GM12878 (cell line): ENCODE data around the gene PCED1B. TPM values are rescaled to one million over a fixed set of nuclear protein-coding genes. Genes with fewer than 3 reads are reported as not detected.

ENCODE experiments used
- ATAC-seq: fragments of 200-7000 bp; cut with Tn5 transposase; 3 replicates; pipeline ENCODE4 v1.9.1; 2020; ENCODE audit warnings: mild to moderate bottlenecking, moderate library complexity
- BruUV-seq: library from RNA; stranded (reverse); fragments of 400-500 nt; replicated peaks from 2 replicates; lab custom pipeline; 2021; lab: Mats Ljungman, UMichigan
- CTCF ChIA-PET: fragments of 300-600 bp; sonication (Branson Sonifier 250); formaldehyde crosslinking; extraction: SDS; loops from one replicate; lab custom pipeline; 2021; ENCODE audit warnings: inconsistent platforms; lab: Yijun Ruan, JAX
- POLR2A ChIA-PET: fragments of 350-600 bp; formaldehyde crosslinking; extraction: SDS; loops from one replicate; lab custom pipeline; 2021; ENCODE audit warnings: inconsistent platforms; lab: Charles Lee
- RAD21 ChIA-PET: fragments of 300-600 bp; sonication (Branson Sonifier 250); formaldehyde crosslinking; loops from one replicate; lab custom pipeline; 2023; ENCODE audit warnings: antibody characterized with exemption; ENCODE audit not compliant: unreplicated experiment; lab: Charles Lee
- SMC1A ChIA-PET: fragments of 300-600 bp; sonication (Branson Sonifier 250); formaldehyde crosslinking; loops from one replicate; lab custom pipeline; 2023; ENCODE audit not compliant: unreplicated experiment, uncharacterized antibody; lab: Charles Lee
- DNase-seq: peaks from one replicate; pipeline ENCODE4 v3.0.0-alpha.2; 2011; ENCODE audit warnings: low read depth, low spot score
- FAIRE-seq: peaks from 3 replicates; lab custom pipeline; 2011; peaks lifted over from hg19 to GRCh38; lab: Jason Lieb, UNC
- H2AFZ ChIP-seq: 2 replicates; pipeline ENCODE4 v1.6.0; 2011; ENCODE audit warnings: low read depth, low read length, control low read depth; ENCODE audit not compliant: control insufficient read depth
- H3K27ac ChIP-seq: 2 replicates; pipeline ENCODE4 v1.5.1; 2011; ENCODE audit warnings: control low read depth; ENCODE audit not compliant: control insufficient read depth, insufficient read depth
- H3K27me3 ChIP-seq, 2 experiments: replicated peaks in 1 of 2; 2 replicates each; pipeline versions ENCODE4 v1.6.0 to v1.6.1; 2011; ENCODE audit warnings: low read length in 1 of 2; ENCODE audit not compliant: control insufficient read depth in 2 of 2, insufficient read depth in 2 of 2
- H3K36me3 ChIP-seq, 2 experiments: 2 replicates each; pipeline ENCODE4 v1.5.1; 2011; ENCODE audit warnings: low read length in 1 of 2; ENCODE audit not compliant: control insufficient read depth in 2 of 2, insufficient read depth in 2 of 2
- H3K4me1 ChIP-seq: 2 replicates; pipeline ENCODE4 v1.6.1; 2011; ENCODE audit warnings: mild to moderate bottlenecking, low read length, moderate library complexity, mixed read lengths; ENCODE audit not compliant: control insufficient read depth, insufficient read depth
- H3K4me2 ChIP-seq: 2 replicates; pipeline ENCODE4 v1.6.0; 2011; ENCODE audit warnings: control low read depth; ENCODE audit not compliant: control insufficient read depth, insufficient read depth
- H3K4me3 ChIP-seq: fragments of 200-600 bp; sonication (generic); 2 replicates; pipeline ENCODE4 v1.5.1; 2016
- H3K79me2 ChIP-seq: 2 replicates; pipeline ENCODE4 v1.6.0; 2011; ENCODE audit warnings: low read length; ENCODE audit not compliant: control insufficient read depth, insufficient read depth
- H3K9ac ChIP-seq: 2 replicates; pipeline ENCODE4 v1.8.0; 2011; ENCODE audit warnings: low read length, control low read depth, mixed read lengths; ENCODE audit not compliant: control insufficient read depth, insufficient read depth
- H3K9me3 ChIP-seq: replicated peaks from 3 replicates; pipeline ENCODE4 v1.5.1; 2011; ENCODE audit warnings: mild to moderate bottlenecking, low read length; ENCODE audit not compliant: control insufficient read depth, insufficient read depth
- H4K20me1 ChIP-seq: 2 replicates; pipeline ENCODE4 v1.6.0; 2011; ENCODE audit not compliant: control insufficient read depth, insufficient read depth
- GATAD2B ChIP-seq: fragments of 450-650 bp; conservative IDR thresholded peaks from 2 replicates; pipeline ENCODE4 v1.6.1; 2017; ENCODE audit warnings: low read depth, mild to moderate bottlenecking, moderate library complexity
- IRF4 ChIP-seq: IDR thresholded peaks from 2 replicates; pipeline ENCODE4 v1.6.1; 2011; ENCODE audit warnings: low read depth, low read length
- JUND ChIP-seq: IDR thresholded peaks from 2 replicates; pipeline ENCODE4 v1.6.1; 2012; ENCODE audit warnings: low read depth, mild to moderate bottlenecking, low read length, improper control_type of control experiment, moderate library complexity
- KDM1A ChIP-seq: fragments of 200-600 bp; sonication (generic); IDR thresholded peaks from 2 replicates; pipeline ENCODE4 v1.6.1; 2016; ENCODE audit warnings: borderline replicate concordance
- PBX3 ChIP-seq: IDR thresholded peaks from 2 replicates; pipeline ENCODE4 v1.6.1; 2011; ENCODE audit warnings: mild to moderate bottlenecking, low read depth, low read length, moderate library complexity; ENCODE audit not compliant: insufficient replicate concordance
- RAD21 ChIP-seq: IDR thresholded peaks from 2 replicates; pipeline ENCODE4 v1.6.1; 2011; ENCODE audit warnings: mild to moderate bottlenecking, low read depth, low read length, moderate library complexity; ENCODE audit not compliant: insufficient read depth
- SMC3 ChIP-seq: IDR thresholded peaks from 2 replicates; pipeline ENCODE4 v1.6.1; 2011; ENCODE audit warnings: low read length, improper control_type of control experiment, borderline replicate concordance
- STAT1 ChIP-seq: fragments of 450-650 bp; conservative IDR thresholded peaks from 2 replicates; pipeline ENCODE4 v1.6.1; 2014; ENCODE audit warnings: antibody characterized with exemption, mild to moderate bottlenecking
- ZNF687 ChIP-seq: fragments of 450-650 bp; IDR thresholded peaks from 2 replicates; pipeline ENCODE4 v1.6.1; 2017; ENCODE audit warnings: mild to moderate bottlenecking, moderate library complexity
- WGBS: methylation state at CpG from one replicate; pipeline ENCODE4 v1.1.6; 2016; ENCODE audit warnings: low lambda C conversion rate; ENCODE audit not compliant: insufficient replicate concordance, insufficient coverage; ENCODE audit errors: missing lambda C conversion rate; 5-methylcytosine and 5-hydroxymethylcytosine counted together
- in situ Hi-C: fragments of 300-500 bp; cut with MboI; formaldehyde crosslinking; loops from 9 replicates; pipeline ENCODE4 v1.14.3; 2018; ENCODE audit warnings: mixed read lengths
- intact Hi-C: fragments of 100-400 bp; cut with micrococcal nuclease; formaldehyde crosslinking; loops from one replicate; pipeline ENCODE4 v1.14.2; 2022; ENCODE audit not compliant: unreplicated experiment
- polyA plus RNA-seq, 11 experiments: library from polyadenylated mRNA; depleted of rRNA in 4 of 11; unstranded in 6 of 11; stranded (reverse) in 5 of 11; fragments of >200 nt; fragmentation: Nextera tagmentation in 4 of 11; fragmentation: Illumina TruSeq in 1 of 11; extraction: Ambion mirVana in 4 of 11; extraction: Trizol in 1 of 11; gene quantifications; 1 replicate in 1 of 11; 2 replicates in 10 of 11; pipeline versions ENCODE4 v1.2.1 to v1.2.3, GENCODE V29; 2011 to 2016; ENCODE audit warnings: inconsistent platforms in 2 of 11, missing spikeins in 2 of 11, low read depth in 1 of 11
- total RNA-seq, 4 experiments: library from RNA; depleted of rRNA in 3 of 4; stranded (reverse); fragments of >200 nt in 3 of 4; fragmentation: Illumina TruSeq in 1 of 4; extraction: Trizol in 1 of 4; gene quantifications; 2 replicates each; pipeline versions ENCODE4 v1.2.1 to v1.2.3, GENCODE V29; 2013 to 2021
- TF ChIP-seq, protein P1 (sequence below): fragments of 450-650 bp; IDR thresholded peaks from 2 replicates; pipeline ENCODE4 v1.6.1; 2017; ENCODE audit warnings: antibody characterized with exemption, mild to moderate bottlenecking, moderate library complexity
- TF ChIP-seq, protein P2 (sequence below): fragments of 450-650 bp; IDR thresholded peaks from 2 replicates; pipeline ENCODE4 v1.6.1; 2014; ENCODE audit warnings: mild to moderate bottlenecking

Gene PCED1B
- total and polyA plus RNA-seq, 10 of the 15 experiments (the other 5 are each of a cell fraction or from before 2014, with no cell fraction given) = 0.80 to 8.8 (median 3.0) TPM

DNA sequence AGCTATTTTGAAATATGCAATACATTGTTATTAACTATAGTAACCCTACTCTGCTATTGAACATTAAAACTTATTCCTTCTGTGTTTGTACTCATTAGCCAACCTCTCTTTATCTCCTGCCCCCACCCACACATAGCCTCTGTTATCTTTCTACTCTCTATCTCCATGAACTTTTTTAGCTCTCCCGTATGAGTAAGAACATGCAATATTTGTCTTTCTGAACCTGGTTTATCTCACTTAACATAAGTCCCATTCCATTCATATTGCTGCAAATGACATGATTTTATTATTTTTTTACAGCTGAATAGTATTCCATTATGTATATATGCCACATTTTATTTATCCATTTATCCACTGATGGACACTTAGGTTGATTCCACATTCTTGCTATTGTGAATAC is 79.4 kb downstream of the PCED1B start (continued):
- TF ChIP-seq PBX3 (no peak), STAT1 (no peak), RAD21 (no peak), GATAD2B (no peak), SMC3 (no peak), JUND (no peak)

DNA sequence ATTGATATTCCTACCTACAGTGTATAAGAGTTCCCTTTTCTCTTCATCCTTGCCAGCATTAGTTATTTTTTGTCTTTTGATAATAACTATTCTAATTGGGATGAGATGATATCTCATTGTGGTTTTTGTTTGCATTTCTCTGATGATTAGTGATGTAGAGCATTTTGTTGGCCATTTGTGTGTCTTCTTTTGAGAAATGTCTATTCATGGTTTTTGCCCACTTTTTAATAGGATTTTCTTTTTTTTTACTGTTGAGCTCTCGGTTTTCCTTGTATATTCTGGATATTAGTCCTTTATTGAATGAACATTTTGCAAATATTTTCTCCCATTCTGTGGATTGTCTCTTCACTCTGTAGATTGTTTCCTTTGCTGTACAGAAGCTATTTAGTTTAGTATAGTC is 79.9 kb downstream of the PCED1B start:
- Histone ChIP-seq H3K9me3 (no peaks in the 10 kb centered on the region), H3K4me2 (no peak overlapping the region), H3K36me3 (no peaks in the 10 kb centered on the region), H3K4me3 (no peak overlapping the region), H3K27ac (no peak overlapping the region), H2AFZ (no peak overlapping the region), H3K9ac (no peak overlapping the region), H3K4me1 (no peaks in the 10 kb centered on the region), H3K79me2 (no peaks in the 10 kb centered on the region), H4K20me1 (no peaks in the 10 kb centered on the region), H3K27me3 (no peaks in the 10 kb centered on the region)
- ChIA-PET RAD21 (no interaction called here), POLR2A (no interaction called here), SMC1A (interaction anchor here (0.6 kb wide), 1 partner anchor 27 kb away, joined by 3 read pairs; no protein-coding TSS in a partner anchor), CTCF (no interaction called here)
- WGBS = 0% methylated on average over 1 of the region's 1 CpG
- DNase-seq (no peak), ATAC-seq (no peak), FAIRE-seq (no peak)
- intact Hi-C loops = no loop called here
- no TSS peak for BruUV-seq
- TF ChIP-seq IRF4 (no peak), ZNF687 (no peak), KDM1A (no peak), GATAD2B (no peak), STAT1 (no peak)
- TF ChIP-seq, protein P1, sequence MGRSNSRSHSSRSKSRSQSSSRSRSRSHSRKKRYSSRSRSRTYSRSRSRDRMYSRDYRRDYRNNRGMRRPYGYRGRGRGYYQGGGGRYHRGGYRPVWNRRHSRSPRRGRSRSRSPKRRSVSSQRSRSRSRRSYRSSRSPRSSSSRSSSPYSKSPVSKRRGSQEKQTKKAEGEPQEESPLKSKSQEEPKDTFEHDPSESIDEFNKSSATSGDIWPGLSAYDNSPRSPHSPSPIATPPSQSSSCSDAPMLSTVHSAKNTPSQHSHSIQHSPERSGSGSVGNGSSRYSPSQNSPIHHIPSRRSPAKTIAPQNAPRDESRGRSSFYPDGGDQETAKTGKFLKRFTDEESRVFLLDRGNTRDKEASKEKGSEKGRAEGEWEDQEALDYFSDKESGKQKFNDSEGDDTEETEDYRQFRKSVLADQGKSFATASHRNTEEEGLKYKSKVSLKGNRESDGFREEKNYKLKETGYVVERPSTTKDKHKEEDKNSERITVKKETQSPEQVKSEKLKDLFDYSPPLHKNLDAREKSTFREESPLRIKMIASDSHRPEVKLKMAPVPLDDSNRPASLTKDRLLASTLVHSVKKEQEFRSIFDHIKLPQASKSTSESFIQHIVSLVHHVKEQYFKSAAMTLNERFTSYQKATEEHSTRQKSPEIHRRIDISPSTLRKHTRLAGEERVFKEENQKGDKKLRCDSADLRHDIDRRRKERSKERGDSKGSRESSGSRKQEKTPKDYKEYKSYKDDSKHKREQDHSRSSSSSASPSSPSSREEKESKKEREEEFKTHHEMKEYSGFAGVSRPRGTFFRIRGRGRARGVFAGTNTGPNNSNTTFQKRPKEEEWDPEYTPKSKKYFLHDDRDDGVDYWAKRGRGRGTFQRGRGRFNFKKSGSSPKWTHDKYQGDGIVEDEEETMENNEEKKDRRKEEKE = no peak
- TF ChIP-seq, protein P2, sequence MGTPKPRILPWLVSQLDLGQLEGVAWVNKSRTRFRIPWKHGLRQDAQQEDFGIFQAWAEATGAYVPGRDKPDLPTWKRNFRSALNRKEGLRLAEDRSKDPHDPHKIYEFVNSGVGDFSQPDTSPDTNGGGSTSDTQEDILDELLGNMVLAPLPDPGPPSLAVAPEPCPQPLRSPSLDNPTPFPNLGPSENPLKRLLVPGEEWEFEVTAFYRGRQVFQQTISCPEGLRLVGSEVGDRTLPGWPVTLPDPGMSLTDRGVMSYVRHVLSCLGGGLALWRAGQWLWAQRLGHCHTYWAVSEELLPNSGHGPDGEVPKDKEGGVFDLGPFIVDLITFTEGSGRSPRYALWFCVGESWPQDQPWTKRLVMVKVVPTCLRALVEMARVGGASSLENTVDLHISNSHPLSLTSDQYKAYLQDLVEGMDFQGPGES = no peak
- in situ Hi-C loops = no loop called here
